ENCODE results near the gene TTBK1.

TTBK1 gene

DNA sequence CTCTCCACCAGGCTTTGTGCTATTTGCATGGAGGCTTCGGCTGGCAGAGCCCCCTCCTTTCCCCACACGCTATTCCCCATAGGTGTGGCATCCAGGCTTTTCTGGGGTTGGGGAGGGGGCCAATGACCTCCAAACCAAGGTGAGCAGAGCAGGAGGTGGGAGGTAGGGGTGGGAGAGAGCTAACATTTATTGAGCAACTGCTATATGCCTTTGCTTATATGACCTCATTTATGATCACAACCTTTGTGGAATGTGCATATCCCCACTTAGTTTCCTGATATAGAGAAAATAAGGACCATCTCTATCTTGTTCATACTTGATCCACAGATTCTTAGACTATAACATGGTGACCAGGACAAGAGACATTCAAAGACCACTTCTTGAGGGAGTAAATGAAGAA is 37.0 kb downstream of the TTBK1 start:
- Mint-ChIP-seq H3K4me3 (no peak overlapping the region), H3K4me1 (ENCODE audit: low read depth) (peaks cover 4% of the 10 kb centered on the region), H3K27me3 (peaks cover 10% of the 10 kb centered on the region), H3K27ac (no peak overlapping the region), H3K9me3 (ENCODE audit: low read depth) (no peaks in the 10 kb centered on the region), H3K36me3 (no peaks in the 10 kb centered on the region)

- Mint-ChIP-seq H3K27ac (no peak overlapping the region), H3K36me3 (no peaks in the 10 kb centered on the region)
These were observed 38.8 kb downstream of the TTBK1 start for GRCh38 chr6:43282060-43282459.

GRCh38 chr6:43282636-43283513 is 39.6 kb downstream of the TTBK1 start:
- no peaks in the 10 kb centered on the region for H3K4me1 Mint-ChIP-seq (ENCODE audit: low read depth)
- H3K36me3 Mint-ChIP-seq, result no peaks in the 10 kb centered on the region
- peaks cover 12% of the 10 kb centered on the region for H3K27me3 Mint-ChIP-seq
- H3K4me3 Mint-ChIP-seq, result no peak overlapping the region
- no peak overlapping the region for H3K27ac Mint-ChIP-seq
- no peaks in the 10 kb centered on the region for H3K9me3 Mint-ChIP-seq (ENCODE audit: low read depth)

More at GRCh38 chr6:43282060-43282459, 38.8 kb downstream of the TTBK1 start:
- H3K4me1 Mint-ChIP-seq (ENCODE audit: low read depth), result no peaks in the 10 kb centered on the region
- H3K27me3 Mint-ChIP-seq, result peaks cover 14% of the 10 kb centered on the region
- H3K9me3 Mint-ChIP-seq (ENCODE audit: low read depth), result no peaks in the 10 kb centered on the region
- H3K4me3 Mint-ChIP-seq, result no peak overlapping the region

DNA sequence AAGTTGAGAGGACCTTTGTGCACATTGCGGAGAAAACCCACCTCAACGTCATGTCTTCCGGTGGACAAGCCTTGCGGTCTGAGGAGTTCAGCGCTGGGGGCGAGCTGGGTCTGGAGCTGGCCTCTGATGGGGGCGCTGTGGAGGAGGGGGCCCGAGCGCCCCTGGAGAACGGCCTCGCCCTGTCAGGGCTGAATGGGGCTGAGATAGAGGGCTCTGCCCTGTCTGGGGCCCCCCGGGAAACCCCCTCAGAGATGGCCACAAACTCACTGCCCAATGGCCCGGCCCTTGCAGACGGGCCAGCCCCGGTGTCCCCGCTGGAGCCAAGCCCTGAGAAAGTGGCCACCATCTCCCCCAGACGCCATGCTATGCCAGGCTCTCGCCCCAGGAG is 40.2 kb downstream of the TTBK1 start:
- Mint-ChIP-seq H3K4me1 (ENCODE audit: low read depth) (no peaks in the 10 kb centered on the region), H3K9me3 (ENCODE audit: low read depth) (no peaks in the 10 kb centered on the region), H3K27ac (no peak overlapping the region), H3K27me3 (peaks cover 12% of the 10 kb centered on the region), H3K4me3 (no peak overlapping the region), H3K36me3 (no peaks in the 10 kb centered on the region)

- Mint-ChIP-seq H3K4me3 (no peak overlapping the region), H3K27ac (no peak overlapping the region), H3K36me3 (no peaks in the 10 kb centered on the region), H3K9me3 (ENCODE audit: low read depth) (no peaks in the 10 kb centered on the region), H3K27me3 (peaks cover 12% of the 10 kb centered on the region), H3K4me1 (ENCODE audit: low read depth) (no peaks in the 10 kb centered on the region)
These were observed 40.6 kb downstream of the TTBK1 start for GRCh38 chr6:43283905-43284304.

- H3K9me3 Mint-ChIP-seq (ENCODE audit: low read depth), result no peaks in the 10 kb centered on the region
- no peaks in the 10 kb centered on the region for H3K4me1 Mint-ChIP-seq (ENCODE audit: low read depth)
- H3K36me3 Mint-ChIP-seq, result no peaks in the 10 kb centered on the region
- H3K4me3 Mint-ChIP-seq, result no peak overlapping the region
- no peak overlapping the region for H3K27ac Mint-ChIP-seq
- H3K27me3 Mint-ChIP-seq, result peaks cover 12% of the 10 kb centered on the region
These were observed 41.9 kb downstream of the TTBK1 start for GRCh38 chr6:43284991-43285781.

DNA sequence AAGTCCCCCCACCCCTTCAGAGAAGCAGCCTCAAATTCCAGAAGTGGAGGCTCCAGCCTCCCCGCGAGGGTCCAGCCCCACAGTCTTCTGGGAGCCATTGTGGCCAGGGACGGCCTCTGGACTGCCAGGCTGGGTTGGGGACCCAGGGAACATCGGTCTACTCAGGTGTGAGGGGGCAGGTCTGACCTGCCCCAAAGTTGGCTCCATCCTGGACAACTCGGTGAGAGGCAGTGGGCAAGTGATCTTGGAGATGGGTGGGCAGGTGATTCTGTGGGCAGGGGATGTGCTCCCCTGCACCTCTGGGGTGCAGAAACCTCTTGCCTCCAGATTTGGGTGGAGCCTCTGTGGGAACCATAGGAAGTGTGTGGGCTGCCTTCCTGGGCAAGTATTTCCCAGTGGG is 42.6 kb downstream of the TTBK1 start:
- no peaks in the 10 kb centered on the region for H3K36me3 Mint-ChIP-seq
- H3K27me3 Mint-ChIP-seq, result peaks cover 7% of the 10 kb centered on the region
- H3K27ac Mint-ChIP-seq, result no peak overlapping the region
- no peaks in the 10 kb centered on the region for H3K4me1 Mint-ChIP-seq (ENCODE audit: low read depth)
- no peaks in the 10 kb centered on the region for H3K9me3 Mint-ChIP-seq (ENCODE audit: low read depth)
- no peak overlapping the region for H3K4me3 Mint-ChIP-seq

DNA sequence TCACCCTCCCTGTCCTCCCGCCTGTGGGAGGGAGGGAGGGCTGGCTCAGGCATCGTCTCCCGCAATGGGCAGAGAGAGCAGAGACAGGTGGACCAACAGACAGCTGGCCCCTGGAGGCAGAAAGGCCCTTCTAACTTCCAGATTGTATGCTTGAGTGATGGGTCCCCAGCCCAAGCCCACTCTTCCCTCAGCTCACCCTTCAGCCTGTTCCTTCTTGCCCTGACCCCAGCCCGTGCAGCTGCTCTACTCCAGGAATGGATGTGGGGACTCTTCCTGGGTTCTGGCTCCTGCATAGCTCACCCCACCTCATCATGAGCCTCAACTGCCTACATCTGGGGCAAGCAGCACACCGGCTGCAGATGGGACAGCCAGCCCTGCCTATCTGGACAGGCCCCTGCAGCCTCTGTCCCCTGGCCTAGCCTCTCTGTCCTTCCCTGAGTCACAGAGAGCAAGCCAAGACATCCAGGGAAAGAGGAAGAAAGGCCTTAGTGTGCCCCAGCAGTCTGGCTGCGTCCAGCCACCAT is 43.2 kb downstream of the TTBK1 start:
- H3K4me3 Mint-ChIP-seq, result no peak overlapping the region
- H3K27me3 Mint-ChIP-seq, result peaks cover 5% of the 10 kb centered on the region
- no peak overlapping the region for H3K27ac Mint-ChIP-seq
- no peaks in the 10 kb centered on the region for H3K9me3 Mint-ChIP-seq (ENCODE audit: low read depth)
- no peaks in the 10 kb centered on the region for H3K4me1 Mint-ChIP-seq (ENCODE audit: low read depth)
- H3K36me3 Mint-ChIP-seq, result no peaks in the 10 kb centered on the region

DNA sequence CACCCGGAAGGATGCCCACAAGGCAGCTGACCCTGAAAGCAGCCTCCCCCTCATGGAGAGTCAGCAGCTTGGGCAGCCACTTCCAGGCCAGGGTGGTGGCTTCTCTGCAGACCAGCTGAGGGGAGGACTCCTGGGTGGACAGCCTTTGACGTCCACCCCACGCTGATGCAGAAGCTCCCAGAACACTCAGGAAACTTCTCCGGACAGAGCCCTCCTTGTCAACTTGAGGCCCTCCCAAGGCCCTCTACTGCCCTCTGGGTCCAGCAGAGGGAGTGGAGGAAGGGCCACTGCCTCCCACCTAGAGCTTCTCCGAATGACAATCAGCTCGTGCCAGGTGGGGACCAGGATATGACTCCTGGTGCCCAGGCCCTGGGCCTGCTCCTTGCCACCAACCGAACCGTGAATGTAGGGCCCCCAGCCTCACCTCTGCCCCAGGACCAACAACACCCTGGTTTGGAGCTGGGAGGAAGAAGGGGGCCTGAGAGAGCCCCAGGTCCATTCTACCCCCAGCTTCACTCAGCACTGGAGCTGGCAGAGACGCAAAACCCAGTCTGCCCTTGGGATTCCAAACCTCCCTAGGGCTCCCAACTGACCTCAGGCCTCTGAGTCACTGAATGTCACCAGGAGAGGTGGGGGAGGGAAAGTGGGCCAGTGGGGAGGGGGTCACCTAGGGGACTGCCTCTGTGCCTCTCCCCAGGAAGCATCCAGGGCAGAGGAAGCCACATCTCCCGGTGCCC is 43.9 kb downstream of the TTBK1 start:
- no peaks in the 10 kb centered on the region for H3K9me3 Mint-ChIP-seq (ENCODE audit: low read depth)
- no peak overlapping the region for H3K27ac Mint-ChIP-seq
- no peaks in the 10 kb centered on the region for H3K36me3 Mint-ChIP-seq
- no peak overlapping the region for H3K4me3 Mint-ChIP-seq
- peaks cover 5% of the 10 kb centered on the region for H3K27me3 Mint-ChIP-seq
- H3K4me1 Mint-ChIP-seq (ENCODE audit: low read depth), result no peaks in the 10 kb centered on the region

DNA sequence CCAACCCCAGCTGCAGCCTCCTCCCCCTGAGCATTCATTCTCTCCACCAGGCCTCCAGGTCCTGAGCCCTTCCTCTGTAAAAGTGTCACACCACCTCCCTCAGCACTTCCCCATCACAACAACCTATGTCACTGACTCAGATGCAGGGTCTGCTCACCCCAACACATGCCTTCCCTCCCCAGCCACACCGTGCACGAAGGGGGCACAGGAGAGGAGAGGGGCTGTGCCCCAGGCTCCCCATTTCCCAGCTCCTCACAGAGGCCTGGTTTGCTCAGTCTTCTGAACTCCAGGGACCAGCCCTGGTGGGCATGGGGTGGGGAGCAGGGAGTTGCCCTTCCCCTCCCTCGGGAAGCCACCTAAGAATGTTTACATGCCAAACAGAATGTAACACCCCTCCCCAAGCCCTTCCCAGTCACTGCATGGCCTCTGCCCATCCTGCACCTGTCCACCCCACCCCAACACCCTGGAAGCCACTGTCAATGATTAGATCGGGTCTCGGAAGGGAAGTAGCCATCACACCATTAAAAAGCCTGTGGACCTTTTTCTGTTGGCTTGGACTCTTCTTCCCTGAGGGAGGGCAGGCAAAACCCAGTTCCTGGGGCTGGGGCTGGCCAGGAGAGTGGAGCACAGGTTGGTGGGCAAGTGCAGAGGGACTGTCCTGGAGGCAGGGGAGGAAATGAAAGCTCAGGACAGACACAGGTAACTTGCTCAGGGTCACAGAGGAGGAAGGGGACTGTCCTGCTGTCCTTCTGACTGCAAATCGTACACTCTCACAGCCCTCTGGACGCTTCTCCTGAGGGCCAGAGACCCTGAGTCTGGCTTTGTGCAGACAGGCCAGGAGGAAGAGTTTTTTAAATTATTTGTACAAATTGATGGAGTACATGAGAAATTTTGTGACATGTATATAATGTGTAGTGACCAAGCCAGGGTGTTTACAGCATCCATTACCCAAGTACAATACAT is 44.7 kb downstream of the TTBK1 start:
- H3K27me3 Mint-ChIP-seq, result peaks cover 5% of the 10 kb centered on the region
- no peaks in the 10 kb centered on the region for H3K36me3 Mint-ChIP-seq
- H3K4me3 Mint-ChIP-seq, result no peak overlapping the region
- H3K9me3 Mint-ChIP-seq (ENCODE audit: low read depth), result no peaks in the 10 kb centered on the region
- H3K27ac Mint-ChIP-seq, result no peak overlapping the region
- no peaks in the 10 kb centered on the region for H3K4me1 Mint-ChIP-seq (ENCODE audit: low read depth)

GRCh38 chr6:43290339-43290904 is 47.1 kb downstream of the TTBK1 start:
- H3K9me3 Mint-ChIP-seq (ENCODE audit: low read depth), result no peaks in the 10 kb centered on the region
- H3K27ac Mint-ChIP-seq, result no peak overlapping the region
- H3K36me3 Mint-ChIP-seq, result no peaks in the 10 kb centered on the region
- no peaks in the 10 kb centered on the region for H3K4me1 Mint-ChIP-seq (ENCODE audit: low read depth)
- no peak overlapping the region for H3K4me3 Mint-ChIP-seq
- H3K27me3 Mint-ChIP-seq, result peaks cover 5% of the 10 kb centered on the region

DNA sequence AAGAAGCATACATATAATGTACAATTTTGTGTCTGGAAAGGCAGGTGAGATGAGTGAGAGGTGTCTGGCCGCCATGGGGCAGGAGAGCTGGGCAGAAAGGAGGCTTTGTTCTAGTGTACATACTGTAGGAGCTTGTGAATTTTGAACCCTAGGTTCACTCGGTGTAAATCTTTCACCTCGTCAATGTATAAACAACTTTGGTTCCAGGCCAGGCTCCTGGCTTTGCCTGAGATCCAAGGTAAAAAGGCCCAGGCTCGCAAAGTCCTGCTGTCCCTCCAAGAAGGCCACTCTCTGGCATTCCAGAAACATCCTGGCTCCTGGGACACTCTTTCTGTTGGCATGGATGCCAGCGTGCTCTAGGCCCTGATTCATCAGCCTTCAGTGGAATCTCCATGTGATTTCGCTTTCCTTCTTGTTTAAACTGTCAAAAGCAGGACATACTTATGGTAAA is 47.6 kb downstream of the TTBK1 start:
- Mint-ChIP-seq H3K27me3 (peaks cover 2% of the 10 kb centered on the region), H3K36me3 (no peaks in the 10 kb centered on the region), H3K4me1 (ENCODE audit: low read depth) (no peaks in the 10 kb centered on the region), H3K9me3 (ENCODE audit: low read depth) (no peaks in the 10 kb centered on the region), H3K27ac (no peak overlapping the region), H3K4me3 (no peak overlapping the region)

DNA sequence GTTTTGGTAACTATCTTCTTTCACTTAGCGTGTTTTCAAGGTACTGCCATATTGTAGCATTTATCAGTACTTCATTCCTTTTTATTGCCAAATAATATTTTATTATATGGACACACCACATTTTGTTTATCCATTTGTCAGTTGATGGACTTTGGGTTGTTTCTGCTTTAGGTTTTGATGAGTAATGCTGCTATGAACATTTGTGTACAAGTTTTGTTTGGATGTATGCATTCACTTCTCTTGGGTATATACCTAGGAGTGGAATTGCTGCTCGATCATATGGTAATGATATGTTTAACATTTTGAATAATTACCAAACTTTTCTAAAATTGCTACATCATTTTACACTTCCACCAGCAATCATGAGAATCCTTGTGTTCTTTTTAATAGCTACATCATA is 48.4 kb downstream of the TTBK1 start:
- Mint-ChIP-seq H3K4me3 (no peak overlapping the region), H3K27ac (no peak overlapping the region), H3K4me1 (ENCODE audit: low read depth) (no peaks in the 10 kb centered on the region), H3K9me3 (ENCODE audit: low read depth) (no peaks in the 10 kb centered on the region), H3K27me3 (peaks cover 2% of the 10 kb centered on the region), H3K36me3 (no peaks in the 10 kb centered on the region)

GRCh38 chr6:43292341-43292740 is 49.1 kb downstream of the TTBK1 start:
- Mint-ChIP-seq H3K27ac (no peak overlapping the region), H3K27me3 (peaks cover 2% of the 10 kb centered on the region), H3K4me1 (ENCODE audit: low read depth) (no peaks in the 10 kb centered on the region), H3K9me3 (ENCODE audit: low read depth) (no peaks in the 10 kb centered on the region), H3K36me3 (no peaks in the 10 kb centered on the region), H3K4me3 (no peak overlapping the region)
